GM10266 (cell line): Measurements from ENCODE around the gene PCBD1.
A peak's percentile ranks its signal among the peaks of the same experiment; 100 is the strongest.

Experiments used
- DNase-seq: peaks from one replicate; pipeline ENCODE4 v3.0.0; 2012; ENCODE audit errors: extremely low spot score
- CTCF ChIP-seq: IDR thresholded peaks from 2 replicates; pipeline ENCODE4 v1.5.1; 2012; ENCODE audit warnings: mild to moderate bottlenecking, low read depth; ENCODE audit not compliant: control insufficient read depth, insufficient read depth; ENCODE audit errors: missing control alignments

PCBD1 gene

GRCh38 chr10:70887804-70888800, at the start of gene PCBD1:
PCBD1 (minus strand) TSS chr10:70888565; CDS start chr10:70888533, 32 bp downstream.
- DNase-seq, result peak; percentile 85

GRCh38 chr10:70937661-70938060, 49.3 kb upstream of the PCBD1 start:
- no peak for DNase-seq
- no peak for TF ChIP-seq CTCF

More at GRCh38 chr10:70887804-70888800, at the start of gene PCBD1:
- TF ChIP-seq CTCF, result no peak

- no peak for TF ChIP-seq CTCF
- no peak for DNase-seq
Measured at GRCh38 chr10:70936111-70936510, 47.7 kb upstream of the PCBD1 start.

GRCh38 chr10:70935631-70936030, 47.3 kb upstream of the PCBD1 start:
- TF ChIP-seq CTCF, result no peak
- DNase-seq, result no peak

GRCh38 chr10:70935125-70935625, 46.8 kb upstream of the PCBD1 start:
- TF ChIP-seq CTCF, result no peak
- DNase-seq, result no peak

- no peak for TF ChIP-seq CTCF
- no peak for DNase-seq
Measured at GRCh38 chr10:70934701-70935100, 46.3 kb upstream of the PCBD1 start.

- no peak for DNase-seq
- no peak for TF ChIP-seq CTCF
Measured at GRCh38 chr10:70932392-70933196, 44.2 kb upstream of the PCBD1 start.
